Colon (tissue), 2 donors: ENCODE measurements around the gene DLG5.

Experiments
- FAIRE-seq: peaks from 2 replicates; lab custom pipeline; 2012; peaks lifted over from hg19 to GRCh38; lab: Jason Lieb, UNC
- donor health status: control.
- donor health status: control.

Gene DLG5

DNA sequence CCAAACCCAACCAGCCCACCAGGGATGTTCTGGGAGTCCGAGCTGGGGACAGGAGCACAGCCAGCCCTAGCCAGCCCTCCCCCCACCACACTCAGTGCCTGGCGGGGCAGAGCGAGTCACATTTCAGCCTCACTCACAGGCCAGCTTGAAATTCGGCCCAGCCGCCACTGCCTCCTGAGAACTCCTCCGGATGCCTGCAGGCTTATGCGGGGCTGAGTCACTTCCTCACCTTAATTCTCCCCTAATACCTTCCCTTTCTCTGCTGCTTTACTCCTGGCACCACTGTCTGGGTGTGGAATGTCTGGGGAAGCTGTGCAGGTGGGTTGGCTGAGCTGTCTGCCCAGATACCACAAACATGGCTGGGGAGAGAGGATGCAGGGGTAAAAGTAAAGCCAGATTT is 22.6 kb upstream of the DLG5 start:
- no peak for FAIRE-seq

DNA sequence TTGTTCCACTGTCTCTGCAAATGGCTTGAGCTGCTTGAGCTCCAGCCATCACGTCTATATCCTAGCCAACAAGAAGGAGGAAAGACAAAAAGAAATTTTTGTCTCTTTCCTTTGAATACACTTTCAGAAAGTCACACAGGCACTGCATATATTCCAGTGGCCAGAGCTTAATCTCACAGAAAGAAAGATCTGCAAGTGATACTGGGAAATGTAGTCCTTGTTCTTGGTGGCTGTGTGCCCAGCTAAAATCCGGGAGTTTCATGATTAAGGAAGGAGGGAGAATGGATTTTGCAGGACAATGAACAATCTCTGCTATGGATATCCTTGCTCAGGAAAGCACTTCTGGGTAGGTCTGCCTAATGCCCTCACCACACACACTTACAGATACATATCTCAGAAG is 19.5 kb upstream of the DLG5 start:
- FAIRE-seq, result no peak

DNA sequence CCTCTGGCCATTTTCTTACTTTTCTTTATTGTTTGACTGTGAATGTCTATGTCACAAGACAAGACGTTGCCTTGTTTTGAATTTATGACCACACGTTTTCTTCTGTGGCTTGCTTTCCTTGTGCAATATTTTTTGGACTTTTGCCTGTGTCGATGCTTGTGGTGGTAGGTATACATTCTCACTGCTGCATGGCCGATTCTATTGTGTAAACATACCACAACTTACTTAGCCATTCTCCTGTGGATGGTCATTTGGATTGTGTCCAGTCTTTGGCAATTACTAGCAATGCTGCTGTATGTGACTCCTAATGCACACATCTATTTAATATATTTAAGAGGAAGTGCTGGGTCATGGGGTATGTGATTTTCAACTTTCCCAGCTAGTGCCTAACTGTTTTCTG is 18.0 kb upstream of the DLG5 start:
- no peak for FAIRE-seq

DNA sequence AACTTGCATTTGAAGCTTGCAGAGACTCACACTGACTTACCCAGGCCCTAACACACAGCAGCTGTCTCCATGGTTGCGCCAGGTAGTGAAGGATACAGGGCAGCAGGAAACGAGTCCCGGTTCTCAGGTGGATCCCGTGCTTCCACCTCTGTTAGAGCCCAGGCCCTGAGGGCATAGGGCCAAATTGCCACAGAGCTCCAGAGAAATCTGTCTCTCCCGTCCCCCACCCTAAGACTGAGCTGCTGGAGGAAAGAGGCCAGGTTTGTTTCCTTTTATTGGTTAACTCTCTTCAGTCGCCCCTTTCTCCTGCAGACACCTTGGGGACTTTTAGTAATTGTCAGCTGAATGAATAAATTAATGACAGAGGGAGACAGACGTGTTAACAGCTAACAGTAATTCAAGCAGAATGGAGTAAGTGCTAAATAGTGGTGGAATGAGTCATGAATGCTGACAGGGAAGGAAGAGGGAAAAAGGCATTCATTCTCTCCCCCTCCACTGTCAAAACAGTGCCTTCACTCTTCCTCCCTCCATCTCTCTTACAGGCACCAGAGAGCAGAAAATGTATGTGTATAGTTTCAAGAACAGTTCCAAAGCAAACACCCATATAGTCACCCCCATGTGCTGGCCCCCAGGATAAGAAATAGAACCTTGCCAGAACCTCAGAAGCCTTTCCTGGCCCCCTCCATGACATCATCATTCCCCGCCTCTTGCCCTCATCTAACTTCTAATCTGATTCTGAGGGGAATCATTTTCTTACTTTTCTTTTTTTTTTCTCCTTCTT is 16.8 kb upstream of the DLG5 start:
- FAIRE-seq, result no peak

DNA sequence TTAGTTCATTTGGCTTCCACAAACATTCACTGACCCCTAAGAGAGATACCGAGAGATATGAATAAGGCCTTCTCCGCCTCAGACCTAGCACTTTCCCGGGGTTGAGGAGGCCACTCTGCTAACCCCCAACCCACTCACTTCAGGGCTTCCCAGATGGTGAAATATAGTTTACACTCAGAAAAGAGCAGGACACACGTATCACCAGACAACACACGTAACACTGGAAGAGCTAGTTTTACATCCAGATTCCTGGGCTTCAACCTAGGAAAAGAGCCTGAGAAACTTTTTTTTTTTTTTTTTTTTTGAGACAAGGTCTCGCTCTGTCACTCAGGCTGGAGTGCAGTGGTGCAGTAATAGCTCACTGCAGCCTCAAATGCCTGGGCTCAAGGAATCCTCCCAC is 15.2 kb upstream of the DLG5 start:
- FAIRE-seq, result no peak

DNA sequence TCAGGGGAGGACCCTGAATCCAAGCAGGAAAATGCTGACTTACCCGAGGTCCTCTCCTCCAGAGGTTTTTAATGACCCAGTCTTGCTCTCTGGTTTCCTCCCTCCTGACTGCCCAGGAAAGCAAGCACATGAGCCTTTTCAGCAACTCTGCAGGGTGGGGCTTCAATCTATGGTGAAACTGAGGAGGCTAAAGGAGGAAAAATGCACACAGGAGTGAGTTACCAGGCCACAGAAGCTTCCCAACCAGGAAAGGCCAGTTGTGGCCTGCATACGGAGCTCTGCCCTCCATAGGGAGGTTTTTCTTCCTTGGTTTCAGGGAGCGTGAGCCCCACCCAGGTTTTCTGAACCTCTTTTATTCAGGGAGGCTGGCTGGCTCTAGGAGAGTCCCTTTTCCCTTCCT is 14.1 kb upstream of the DLG5 start:
- FAIRE-seq, result no peak

DNA sequence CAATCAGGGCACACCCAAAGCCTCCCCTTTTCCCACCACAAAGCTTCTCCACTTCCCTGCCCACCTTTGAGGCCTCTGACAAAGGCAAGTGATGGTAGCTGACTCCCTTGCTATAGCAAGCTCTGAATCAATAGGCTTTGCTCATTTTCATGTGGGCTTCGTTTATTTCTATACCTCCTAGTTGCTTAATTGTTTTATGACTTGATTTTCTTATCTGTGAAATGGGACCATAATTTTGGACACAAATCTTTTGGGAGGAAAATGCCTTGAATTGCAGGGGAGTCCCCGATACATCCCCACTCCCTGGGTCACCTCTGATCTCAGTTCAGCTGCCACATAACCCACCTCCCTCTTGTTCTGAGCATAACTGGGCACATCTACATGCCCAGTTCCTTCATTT is 13.7 kb upstream of the DLG5 start:
- FAIRE-seq, result no peak

DNA sequence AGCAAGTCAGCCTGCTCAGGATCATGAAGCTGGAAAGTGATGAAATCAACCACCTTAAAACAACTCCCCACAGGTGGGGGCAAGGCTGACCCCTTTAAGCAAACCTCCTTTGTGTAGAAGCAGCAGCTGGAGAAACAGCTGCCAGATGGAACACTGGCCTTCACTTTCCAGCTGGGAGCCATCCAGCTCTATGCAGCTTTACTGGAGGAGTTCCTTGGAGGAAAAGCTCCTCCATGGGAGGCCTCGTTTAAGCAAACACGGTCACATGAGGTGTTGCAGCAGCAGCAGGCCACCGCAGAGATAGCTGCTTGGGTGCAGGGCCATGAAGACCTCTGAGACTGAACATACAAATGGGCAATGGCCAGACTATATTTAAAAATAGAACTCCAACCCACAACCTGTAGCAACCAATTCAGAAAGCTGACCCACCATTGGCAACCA is 13.0 kb upstream of the DLG5 start:
- FAIRE-seq, result no peak

DNA sequence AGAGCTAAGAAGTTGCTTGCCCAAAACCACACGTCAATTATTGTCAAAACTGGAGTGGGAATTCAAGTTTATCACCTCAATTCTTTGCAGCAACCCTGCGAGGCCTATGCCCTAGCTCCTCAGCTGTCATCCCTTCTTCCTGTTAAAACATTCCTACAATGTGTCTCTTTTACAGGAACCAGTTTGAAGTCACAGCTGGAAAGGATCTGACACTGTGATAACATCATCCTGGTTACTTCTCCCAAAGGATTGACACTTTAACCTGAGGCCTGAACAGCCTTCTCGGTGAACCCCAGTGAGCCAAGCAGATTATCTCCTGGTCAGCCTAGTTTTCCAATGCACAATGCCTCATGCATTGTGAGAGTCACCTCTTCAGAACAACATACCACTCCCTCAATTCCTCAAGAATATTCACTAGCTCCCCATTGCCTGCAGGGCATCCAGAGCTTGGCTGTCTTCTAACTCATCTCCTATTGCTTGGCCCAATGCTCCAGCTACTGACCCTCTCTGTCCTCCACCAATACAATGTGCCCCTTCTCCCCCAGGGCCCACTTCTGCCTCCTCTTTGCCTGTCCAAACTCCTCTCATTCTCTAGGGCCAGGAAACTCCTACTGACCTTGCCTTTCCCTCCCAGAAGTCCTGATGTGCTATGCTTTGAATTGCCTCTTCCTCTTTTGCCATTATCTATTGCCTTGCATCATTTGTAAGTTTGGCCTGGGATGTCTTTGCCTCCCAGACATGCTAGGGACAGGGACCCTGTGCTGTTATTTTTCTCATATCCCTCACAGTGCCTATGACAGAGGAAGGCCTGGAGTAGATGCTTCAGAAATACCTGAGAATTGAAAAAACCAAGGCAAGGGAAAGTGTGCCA is 10.4 kb upstream of the DLG5 start:
- FAIRE-seq, result no peak

DNA sequence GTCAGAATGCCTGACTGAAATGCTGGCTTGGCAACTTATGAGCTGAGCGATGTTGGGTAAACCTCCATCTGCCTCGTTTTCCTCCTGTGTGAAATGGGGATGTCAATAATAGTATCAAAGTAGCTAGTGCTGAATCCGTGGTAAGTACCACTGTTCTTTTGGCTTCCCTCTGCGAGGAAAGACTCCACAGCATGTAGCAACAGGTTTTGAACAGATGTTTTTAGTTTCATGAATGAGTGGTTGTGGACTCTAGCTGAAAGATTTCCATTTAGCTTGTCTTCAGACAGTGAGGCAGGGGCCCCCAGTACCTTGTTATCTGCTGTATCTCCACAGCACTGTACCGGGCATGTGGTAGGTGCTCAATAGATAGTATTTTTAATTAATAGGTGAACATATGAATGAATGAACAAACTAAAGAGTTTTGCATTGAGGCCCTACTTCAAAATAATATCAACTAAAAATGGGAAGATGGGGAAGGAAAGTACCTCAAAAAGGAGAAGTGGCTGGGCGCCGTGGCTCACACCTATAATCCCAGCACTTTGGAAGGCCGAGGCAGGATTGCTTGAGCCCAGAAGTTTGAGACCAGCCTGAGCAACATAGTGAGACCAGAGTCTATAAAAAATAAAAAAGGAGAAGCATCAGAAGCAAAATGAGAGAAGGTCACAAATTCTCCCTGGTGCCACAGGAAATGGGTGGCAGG is 5.6 kb upstream of the DLG5 start:
- FAIRE-seq, result no peak

DNA sequence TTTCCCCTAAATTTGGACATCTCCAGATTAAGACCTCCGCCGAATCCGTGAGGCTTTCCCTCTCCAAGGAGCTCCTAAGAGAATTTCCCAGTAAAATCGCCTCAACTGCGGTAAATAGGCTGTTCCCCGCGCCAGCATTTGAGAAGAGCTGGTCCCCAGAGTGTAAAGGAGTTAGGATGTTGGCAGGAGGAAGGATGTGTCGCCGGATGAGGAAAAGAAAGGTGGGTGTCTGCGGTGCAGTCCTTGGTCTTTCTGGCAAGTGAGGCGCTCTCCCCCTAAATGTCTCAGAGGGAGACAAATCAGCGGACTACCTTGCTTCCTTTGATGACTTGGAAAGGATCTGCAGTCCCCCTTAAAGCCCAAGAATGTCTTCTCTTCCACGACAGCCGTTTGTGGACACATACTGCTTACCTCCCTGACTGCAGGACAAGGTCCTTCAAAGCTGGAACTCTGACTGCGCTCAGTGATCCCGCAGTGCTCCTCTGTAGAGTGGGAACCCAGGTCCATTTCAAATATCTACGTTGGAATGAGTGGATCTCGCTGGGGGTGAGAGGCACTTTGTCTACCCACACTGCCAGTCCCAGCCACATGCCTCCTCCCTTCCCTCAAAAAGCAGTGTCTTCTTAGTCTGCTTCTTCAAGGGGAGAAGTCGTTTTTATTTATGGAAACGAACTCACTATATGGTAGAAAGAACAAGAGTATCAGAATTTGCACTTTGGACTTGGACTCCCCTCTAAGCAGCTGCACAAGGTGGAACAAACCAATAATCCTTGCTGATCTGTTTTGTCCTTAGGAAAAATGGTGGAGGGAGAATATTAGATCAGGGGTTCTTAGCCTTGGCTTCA is 1.1 kb upstream of the DLG5 start:
- FAIRE-seq, result no peak

DNA sequence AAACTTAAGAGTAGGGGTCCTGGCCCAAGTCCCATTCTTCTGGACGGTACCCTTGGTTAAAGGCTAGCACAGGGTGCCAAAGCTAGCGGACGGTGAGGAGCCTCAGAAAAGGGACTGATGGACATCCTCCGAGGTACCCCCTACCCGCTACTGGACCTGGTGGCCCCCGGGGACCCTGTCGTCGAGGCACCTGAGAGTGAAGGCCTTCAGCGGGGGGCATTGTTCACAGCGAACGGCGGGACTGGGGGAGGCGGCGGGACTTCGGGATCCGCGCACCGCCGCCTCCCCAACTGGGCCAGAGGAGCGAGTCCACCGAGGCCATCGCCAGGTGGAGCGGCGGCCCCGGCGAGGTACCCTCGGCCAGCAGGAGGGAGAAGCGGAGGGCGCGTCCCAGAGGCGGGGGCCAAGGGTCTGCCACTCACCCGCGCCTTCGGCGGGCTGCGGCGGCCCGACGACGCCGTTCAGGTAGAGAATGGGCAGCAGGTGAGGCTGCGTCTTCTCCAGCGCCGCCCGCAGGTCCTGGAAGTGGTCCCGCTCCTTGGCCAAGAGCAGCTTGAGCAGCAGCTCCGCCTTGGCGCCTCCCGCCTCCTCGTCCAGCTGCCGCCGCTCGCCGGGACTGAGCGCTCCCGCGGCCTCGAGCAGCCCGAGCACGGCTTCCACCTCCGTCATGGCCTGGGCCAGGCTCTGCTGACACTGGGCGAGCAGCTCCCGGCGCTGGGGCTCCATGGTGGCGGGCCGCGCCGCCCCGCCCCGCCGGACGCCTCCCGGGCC is 575 bp downstream of the DLG5 start:
- no peak for FAIRE-seq

DNA sequence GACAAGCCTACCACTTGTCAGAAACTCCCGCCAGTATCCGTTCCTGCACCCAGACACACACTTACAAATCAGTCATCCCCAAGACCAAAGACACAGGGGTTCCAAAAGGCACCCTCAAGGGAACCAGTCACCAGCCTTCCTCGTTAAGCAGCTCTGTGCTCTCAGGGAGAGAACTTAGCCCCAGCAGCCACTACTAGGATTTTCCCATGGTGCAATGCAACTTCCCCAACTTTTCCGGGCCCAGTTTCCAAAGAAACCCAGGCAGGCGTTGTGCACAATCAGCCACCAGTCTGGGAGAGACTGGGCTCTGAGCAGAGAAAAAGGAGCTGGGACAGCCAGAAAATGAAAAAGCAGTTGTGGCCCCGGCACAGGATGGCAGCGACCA is 1.2 kb downstream of the DLG5 start:
- FAIRE-seq, result no peak

DNA sequence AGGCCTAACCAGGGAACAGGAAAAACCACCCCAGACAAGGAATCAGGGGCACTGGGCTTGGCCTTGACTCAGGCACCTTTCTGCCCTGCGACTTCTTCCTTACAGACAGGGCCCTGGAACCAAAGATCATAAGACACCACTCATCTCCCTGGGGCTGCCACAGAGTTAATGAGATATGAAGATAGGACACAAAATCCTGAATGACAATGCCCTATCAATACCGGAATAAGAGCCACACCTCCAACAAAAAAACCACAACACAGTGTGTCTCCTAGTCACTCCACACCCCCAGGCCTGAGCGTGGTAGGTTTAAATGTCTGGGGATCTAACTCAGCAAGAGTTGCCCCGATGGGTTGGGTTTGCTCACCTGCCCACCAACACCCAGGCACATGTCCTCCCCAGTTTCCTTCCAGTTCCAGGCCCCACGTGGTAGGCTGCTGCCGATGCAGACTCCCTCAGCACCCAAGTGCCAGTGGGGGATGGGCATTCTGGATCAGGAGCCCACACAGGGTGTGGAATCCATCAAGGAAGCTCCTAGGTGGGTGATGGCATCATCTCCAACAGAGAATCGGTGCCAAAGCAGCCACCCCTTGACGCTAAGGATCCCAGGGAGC is 3.9 kb downstream of the DLG5 start:
- no peak for FAIRE-seq

DNA sequence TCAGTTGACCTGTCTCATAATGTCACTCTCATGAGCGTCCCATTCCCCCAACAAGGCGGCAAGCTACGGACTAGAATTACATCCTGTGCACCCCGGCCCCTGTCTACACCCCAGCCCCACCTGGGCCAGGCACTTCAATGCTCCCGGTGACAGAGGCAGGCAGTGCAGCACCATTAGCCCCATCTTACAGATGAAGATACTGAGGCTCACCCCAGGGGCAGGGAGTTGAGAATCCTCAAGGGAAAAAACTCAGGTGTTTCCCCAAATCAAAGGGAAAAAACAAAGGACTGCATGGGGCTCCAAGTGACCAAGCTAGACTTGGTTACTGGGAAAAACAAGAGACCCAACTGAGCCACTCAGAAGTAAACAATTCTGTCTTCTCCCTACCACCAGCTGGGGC is 4.5 kb downstream of the DLG5 start:
- FAIRE-seq, result no peak

DNA sequence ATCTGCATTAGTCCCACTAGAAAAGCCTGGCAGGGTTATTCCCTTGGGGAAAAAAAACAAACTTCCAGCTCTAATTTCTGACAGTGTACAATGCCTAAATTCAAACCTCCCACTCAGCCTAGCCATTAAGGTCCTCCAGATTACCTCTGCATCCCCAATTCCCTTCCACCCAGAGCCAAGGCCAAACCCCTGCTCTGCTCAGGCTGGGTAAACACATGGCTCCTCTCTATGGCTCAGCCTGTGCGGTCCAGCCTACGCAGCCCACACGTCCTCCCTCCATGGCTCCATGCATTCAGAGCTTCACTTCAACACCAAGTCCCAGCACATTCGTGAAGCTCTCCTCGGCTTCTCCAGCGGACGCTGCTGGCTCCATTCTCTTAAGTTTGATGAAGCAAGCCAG is 5.2 kb downstream of the DLG5 start:
- FAIRE-seq, result no peak

DNA sequence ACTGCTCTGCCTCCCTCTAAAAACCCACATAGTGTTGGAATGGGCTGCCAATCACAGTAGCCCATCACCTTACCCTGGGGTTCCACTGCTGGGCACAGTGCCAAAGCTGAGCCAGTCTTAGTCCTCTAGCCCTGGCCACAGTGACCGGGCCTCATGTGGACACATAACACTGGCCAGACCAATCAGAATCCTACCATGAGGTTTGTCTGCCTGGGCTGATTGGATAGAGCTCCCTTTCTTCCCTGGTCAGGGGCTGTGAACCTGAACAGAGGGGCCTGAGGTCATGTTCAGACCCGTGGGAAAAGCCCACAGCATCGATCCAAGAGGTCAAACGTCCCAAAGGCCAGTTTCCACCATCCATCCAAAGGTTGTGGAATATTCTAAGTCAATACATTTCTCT is 6.1 kb downstream of the DLG5 start:
- no peak for FAIRE-seq

DNA sequence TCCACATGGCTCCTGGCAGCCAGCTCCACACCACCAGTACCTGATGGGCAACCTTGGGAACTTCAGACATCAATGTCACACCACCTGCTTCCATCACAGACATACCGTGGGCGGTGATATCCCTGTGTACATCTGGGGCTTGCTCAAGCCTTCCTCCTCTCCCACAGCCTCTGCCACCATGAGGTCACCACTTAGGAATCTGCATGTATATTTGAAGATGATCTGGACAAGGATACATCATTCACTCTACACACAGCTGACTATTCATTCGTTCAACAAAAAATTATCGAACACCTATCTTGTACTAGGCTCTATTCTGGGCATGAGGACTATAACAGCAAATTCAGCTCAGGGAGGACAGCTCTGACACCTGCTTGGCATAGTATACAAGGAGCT is 6.8 kb downstream of the DLG5 start:
- FAIRE-seq, result no peak

DNA sequence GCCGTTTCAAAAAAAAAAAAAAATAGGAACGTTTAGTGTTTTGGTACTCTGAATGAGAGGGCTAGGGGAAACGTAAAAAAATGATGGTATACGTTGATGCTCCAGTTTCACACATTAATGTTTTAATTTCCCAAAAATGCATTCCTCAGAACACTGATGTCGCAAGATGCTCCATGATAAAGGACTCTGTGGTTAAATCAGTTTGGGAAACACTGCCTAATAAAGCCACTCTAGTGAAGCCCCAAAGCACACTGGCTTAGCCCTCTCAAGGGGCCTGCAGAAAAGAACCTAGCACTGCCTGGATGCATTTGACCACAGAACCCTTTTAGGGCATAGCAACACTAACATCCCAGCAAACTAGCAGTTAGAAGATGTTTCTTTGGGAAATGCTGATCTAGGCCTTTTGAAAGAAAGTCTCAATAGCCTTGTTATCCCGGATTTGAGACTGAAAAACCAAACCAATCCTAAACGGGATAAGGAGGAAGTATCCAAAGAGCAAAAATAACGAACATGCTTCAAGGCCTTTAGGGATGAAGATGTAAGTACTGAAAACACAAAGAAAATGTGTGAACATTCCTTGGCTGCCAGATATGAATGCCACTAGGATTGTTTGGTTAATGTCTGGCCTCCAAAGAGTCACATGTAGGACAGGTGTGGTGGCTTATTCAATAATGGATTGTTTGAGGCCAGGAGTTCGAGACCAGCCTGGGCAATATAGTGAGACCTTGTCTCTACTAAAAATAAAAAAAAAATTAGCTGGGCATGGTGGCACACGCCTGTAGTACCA is 11.0 kb downstream of the DLG5 start:
- no peak for FAIRE-seq

DNA sequence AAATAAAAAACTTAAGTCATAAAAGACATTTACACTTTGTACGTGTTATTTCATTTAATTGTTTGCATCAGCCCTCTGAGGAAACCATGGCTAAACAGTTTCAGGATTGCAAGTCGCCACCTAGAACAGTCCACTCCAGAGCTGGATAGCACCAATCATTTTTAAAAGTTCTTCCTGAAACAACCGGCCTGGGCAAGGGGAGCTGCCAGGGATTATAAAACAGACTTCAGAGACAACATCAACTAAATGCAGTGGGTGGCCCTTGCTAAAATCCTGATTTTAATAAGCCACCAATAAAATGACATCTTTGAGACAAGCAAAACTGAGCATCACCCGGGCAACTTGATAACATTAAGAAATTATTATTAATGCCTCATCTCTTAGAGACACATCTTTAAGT is 13.5 kb downstream of the DLG5 start:
- FAIRE-seq, result no peak
